ENCODE data around the gene CLDN7.

Gene CLDN7

GRCh38 chr17:7261379-7262191 is 693 bp downstream of the CLDN7 start:
- DNase-seq (ENCODE audit: low read depth) = no peak
- peak overlapping the region; percentile 36 for H3K4me3 ChIP-seq (ENCODE audit: control insufficient read depth, low read depth, low read length)
- TF ChIP-seq CTCF (IDR thresholded peaks at IDR 0.05; ENCODE audit: control insufficient read depth, insufficient read depth, low read depth, low read length, missing control alignments) = no peak

- H3K4me3 ChIP-seq (ENCODE audit: control insufficient read depth, low read depth, low read length) = peak overlapping the region; percentile 36
- no peak for DNase-seq (ENCODE audit: low read depth)
- TF ChIP-seq CTCF (IDR thresholded peaks at IDR 0.05; ENCODE audit: control insufficient read depth, insufficient read depth, low read depth, low read length, missing control alignments) = no peak
Observed at GRCh38 chr17:7260651-7261378, 1.5 kb downstream of the CLDN7 start.

GRCh38 chr17:7260151-7260550 is 2.1 kb downstream of the CLDN7 start:
- no peak for TF ChIP-seq CTCF (IDR thresholded peaks at IDR 0.05; ENCODE audit: control insufficient read depth, insufficient read depth, low read depth, low read length, missing control alignments)
- H3K4me3 ChIP-seq (ENCODE audit: control insufficient read depth, low read depth, low read length) = no peak overlapping the region
- no peak for DNase-seq (ENCODE audit: low read depth)

- TF ChIP-seq CTCF (IDR thresholded peaks at IDR 0.05; ENCODE audit: control insufficient read depth, insufficient read depth, low read depth, low read length, missing control alignments) = no peak
- H3K4me3 ChIP-seq (ENCODE audit: control insufficient read depth, low read depth, low read length) = no peak overlapping the region
- DNase-seq (ENCODE audit: low read depth) = no peak
Observed at GRCh38 chr17:7259555-7259889, 2.8 kb downstream of the CLDN7 start.

GRCh38 chr17:7258731-7259554 is 3.3 kb downstream of the CLDN7 start:
- no peak for DNase-seq (ENCODE audit: low read depth)

More at GRCh38 chr17:7258731-7259554, 3.3 kb downstream of the CLDN7 start:
- H3K4me3 ChIP-seq (ENCODE audit: control insufficient read depth, low read depth, low read length) = no peak overlapping the region
- TF ChIP-seq CTCF (IDR thresholded peaks at IDR 0.05; ENCODE audit: control insufficient read depth, insufficient read depth, low read depth, low read length, missing control alignments) = no peak

Measured in AG09309 (cell line).